ENCODE results near the gene ANKRD13B.
A peak's percentile ranks its signal among the peaks of the same experiment; 100 is the strongest.

The ANKRD13B gene

DNA sequence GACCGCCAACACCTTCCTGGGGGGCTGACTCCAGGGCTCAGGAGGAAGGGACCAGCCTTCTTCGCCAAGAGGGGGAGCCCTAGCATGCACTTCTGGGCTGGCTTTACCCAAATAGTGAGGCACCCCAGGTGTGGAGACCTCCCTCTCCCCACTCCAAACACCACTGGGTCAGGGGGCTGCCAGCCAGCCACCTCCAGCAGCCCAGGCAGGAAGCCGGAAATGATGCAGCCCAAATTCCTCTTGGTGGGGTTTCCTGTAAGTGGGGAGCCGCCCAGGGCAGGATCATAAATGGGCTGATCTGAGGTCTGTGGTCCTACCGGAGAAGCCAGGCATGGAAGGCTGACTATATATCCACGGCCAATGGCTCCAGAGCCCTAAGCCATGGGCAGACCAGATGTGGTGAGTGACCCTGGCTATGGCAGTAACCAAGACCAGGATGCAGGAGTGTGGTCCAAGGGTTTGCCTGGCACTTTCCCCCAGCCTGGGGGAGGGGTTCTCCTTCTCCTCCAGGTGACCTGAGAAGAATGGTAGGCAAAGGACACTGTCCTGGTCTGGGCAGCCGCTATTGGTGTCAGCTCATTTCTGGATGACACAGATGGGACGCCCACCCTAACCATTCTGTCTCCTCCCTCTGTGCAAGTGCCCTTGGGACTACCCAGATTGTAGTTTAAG, 7.7 kb upstream of the ANKRD13B start:
- TF ChIP-seq ZFX (IDR thresholded peaks at IDR 0.05) (no peak), CTCF (conservative IDR thresholded peaks at IDR 0.05) (peak; percentile 21)
- no peak overlapping the region for H3K27ac ChIP-seq

DNA sequence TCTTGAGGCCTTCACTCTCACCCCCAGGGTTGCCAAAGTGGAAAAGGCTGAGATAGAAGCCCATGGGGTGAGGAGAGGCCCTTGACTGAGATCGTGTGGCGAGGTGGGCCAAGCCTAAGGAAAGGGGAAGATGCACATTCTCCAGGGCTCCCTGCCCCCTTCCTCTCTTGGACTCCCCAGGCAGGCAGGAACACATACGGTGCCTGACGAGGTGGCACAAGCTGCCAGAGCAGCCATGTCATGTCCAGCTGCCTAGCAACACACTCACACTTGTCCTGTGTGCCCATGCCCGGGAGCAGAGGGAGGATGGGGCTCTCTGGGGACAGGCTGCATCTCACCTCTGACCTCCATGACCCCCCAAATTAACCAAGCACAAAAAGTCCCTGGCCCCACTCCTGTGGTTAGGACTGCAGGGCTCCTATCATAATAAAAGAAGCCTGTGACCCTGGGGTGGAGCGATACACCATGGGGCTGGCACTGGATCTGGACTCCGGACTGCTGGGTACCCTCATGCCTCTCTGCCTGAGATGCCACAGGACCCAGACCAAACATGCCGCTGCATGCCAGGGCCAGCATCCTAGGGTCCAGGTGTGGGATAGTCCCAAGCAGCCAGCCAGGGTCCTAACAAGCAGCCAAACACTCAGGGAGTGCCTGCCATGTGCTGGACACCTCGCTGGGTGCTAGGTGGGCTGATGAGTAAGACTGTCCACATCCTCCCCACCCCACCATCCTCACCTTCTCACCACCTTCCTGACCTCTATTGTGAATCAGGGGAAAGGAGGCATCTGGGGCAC, 6.1 kb upstream of the ANKRD13B start:
- TF ChIP-seq ZFX (IDR thresholded peaks at IDR 0.05) (no peak), CTCF (conservative IDR thresholded peaks at IDR 0.05) (no peak)
- H3K27ac ChIP-seq, result no peak overlapping the region; the same call in 1 of the 2 replicates

DNA sequence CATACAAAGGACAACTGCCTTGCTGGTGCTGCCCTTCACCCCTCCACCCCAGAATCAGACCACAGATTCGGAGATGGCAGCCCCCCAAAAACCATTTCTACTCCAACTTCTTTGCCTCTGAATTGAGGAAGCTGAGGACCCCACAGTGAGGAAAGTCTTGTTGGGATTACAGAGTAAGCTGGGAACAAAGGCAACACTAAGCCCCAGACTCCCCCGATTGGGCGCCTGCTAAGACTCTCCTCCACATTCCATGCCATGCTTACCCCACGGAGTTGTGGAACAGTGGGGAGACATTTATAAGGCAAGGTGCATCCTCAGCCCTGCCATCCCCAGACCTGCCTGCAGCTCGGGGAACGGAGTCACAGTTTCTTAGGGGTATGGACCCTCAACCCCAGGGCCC, 5.3 kb upstream of the ANKRD13B start:
- TF ChIP-seq ZFX (IDR thresholded peaks at IDR 0.05) (no peak), CTCF (conservative IDR thresholded peaks at IDR 0.05) (no peak)
- peak overlapping the region; percentile 89; the same call in 1 of the 2 replicates for H3K27ac ChIP-seq

DNA sequence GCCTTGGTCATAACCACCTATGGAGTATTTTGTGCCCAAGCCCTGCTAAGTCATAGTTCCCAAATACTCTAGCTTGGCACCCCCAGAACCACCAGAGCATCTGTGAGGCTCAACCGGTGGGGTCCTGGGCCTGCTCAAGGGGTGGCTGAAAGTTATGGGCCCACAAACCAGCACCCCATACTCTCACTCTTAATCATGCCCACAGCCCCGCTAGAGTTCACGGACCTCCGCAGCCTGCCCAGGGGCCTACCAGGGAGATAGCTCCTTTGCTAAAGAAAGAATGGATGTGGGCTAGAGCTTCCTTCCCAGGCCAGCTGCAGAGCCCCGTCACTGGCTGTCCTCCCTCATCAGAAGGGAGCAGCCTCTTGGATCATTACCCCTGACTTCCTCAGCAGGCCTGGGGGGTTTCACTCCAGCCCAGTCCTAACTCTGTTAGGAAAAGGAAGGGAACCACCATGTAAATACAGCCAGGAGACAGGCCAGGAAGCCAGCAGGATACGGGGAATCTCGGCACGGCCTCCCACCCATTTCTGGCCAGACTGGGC, 4.8 kb upstream of the ANKRD13B start:
- TF ChIP-seq CTCF (conservative IDR thresholded peaks at IDR 0.05) (no peak), ZFX (IDR thresholded peaks at IDR 0.05) (no peak)
- H3K27ac ChIP-seq, result peak overlapping the region; percentile 89

DNA sequence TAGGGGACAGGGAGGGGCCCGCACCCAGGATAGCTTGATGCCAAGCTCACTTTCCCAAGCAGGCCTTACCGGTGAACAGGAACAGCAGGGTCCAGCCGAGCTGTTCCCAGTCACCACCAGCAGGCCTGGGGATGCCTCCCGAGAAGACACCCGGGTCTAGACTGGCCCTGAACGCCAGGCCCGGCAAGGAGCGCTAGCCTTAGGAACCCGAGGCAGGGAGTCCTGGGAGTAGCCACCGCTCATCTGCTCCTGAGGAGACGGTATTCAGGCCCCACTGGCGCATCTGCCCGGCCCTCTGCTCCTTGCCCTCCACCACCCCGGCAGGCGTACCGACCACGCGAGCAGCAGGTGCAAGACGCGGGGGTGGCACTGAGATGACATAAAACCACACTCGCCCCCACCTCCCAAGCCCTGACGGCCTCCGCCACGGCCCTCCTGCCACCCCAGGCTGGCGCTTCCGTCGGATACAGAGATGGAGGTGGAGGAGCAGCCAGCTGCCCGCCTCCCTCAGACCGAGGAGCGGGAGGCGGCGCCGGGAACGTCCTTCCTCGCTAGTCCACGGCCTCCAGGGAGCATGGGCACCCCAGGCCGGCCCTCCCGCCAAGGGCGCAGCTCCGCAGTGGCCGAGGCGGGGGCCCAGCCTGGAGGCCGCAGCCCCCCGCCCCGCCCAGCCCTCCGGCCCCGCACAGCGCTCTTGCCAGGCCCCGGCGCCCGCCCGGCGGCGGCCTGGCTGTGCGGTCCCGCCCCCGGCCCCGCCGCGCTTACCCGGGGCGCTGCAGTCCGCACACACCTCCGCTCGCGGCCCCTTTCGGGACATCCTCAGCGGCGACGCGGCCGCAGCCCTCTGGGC, 4.1 kb upstream of the ANKRD13B start:
- TF ChIP-seq ZFX (IDR thresholded peaks at IDR 0.05), result peak; percentile 81
- TF ChIP-seq CTCF (conservative IDR thresholded peaks at IDR 0.05), result no peak
- H3K27ac ChIP-seq, result peak overlapping the region; percentile 89

GRCh38 chr17:29589524-29590410, 3.2 kb upstream of the ANKRD13B start, which contains the start of gene GIT1:
GIT1 (minus strand) TSS chr17:29589648; CDS start chr17:29589378, 270 bp downstream.
- TF ChIP-seq CTCF (conservative IDR thresholded peaks at IDR 0.05) (no peak), ZFX (IDR thresholded peaks at IDR 0.05) (peak; percentile 25)
- H3K27ac ChIP-seq, result peak within 1 kb of the TSS; percentile 89
